WTC11 (cell line): ENCODE measurements around the gene RAPH1. TPM values are rescaled to one million over a fixed set of nuclear protein-coding genes. Genes with fewer than 3 reads are reported as not detected.

Source experiments
- ATAC-seq: fragments of 200-7000 bp; cut with Tn5 transposase; 2 replicates; pipeline ENCODE4 v1.10.0; 2021; ENCODE audit warnings: mild to moderate bottlenecking, moderate library complexity
- CTCF ChIA-PET: fragments of 300-600 bp; sonication (Branson Sonifier 250); formaldehyde crosslinking; loops from one replicate; lab custom pipeline; 2021; ENCODE audit warnings: antibody characterized with exemption; lab: Charles Lee
- POLR2A ChIA-PET: fragments of 350-600 bp; sonication (Branson Sonifier 250); formaldehyde crosslinking; loops from one replicate; lab custom pipeline; 2021; ENCODE audit warnings: antibody characterized with exemption; lab: Charles Lee
- DNase-seq: peaks from one replicate; pipeline ENCODE4 v3.0.0; 2021; ENCODE audit warnings: low spot score
- H3K27ac Mint-ChIP-seq: 2 replicates; pipeline ENCODE4 v1.8.0; 2021; ENCODE audit warnings: mixed read lengths
- H3K27me3 Mint-ChIP-seq: 2 replicates; pipeline ENCODE4 v1.8.0; 2021; ENCODE audit warnings: low read depth, mild to moderate bottlenecking, moderate library complexity, mixed read lengths
- H3K36me3 Mint-ChIP-seq: 2 replicates; pipeline ENCODE4 v1.8.0; 2021; ENCODE audit warnings: mixed read lengths
- H3K4me1 Mint-ChIP-seq: 2 replicates; pipeline ENCODE4 v1.8.0; 2022; ENCODE audit warnings: mixed read lengths
- H3K4me3 Mint-ChIP-seq: 2 replicates; pipeline ENCODE4 v1.8.0; 2021; ENCODE audit warnings: mild to moderate bottlenecking, moderate library complexity, mixed read lengths
- H3K9me3 Mint-ChIP-seq: 2 replicates; pipeline ENCODE4 v1.8.0; 2021; ENCODE audit warnings: mixed read lengths
- CREM ChIP-seq: sonication (generic); formaldehyde crosslinking; IDR thresholded peaks from 2 replicates; pipeline ENCODE4 v1.8.1; 2022; ENCODE audit warnings: mild to moderate bottlenecking, missing genetic modification reagents, moderate library complexity
- GTF2I ChIP-seq: fragments of 250-450 bp; sonication (Bioruptor Pico); conservative IDR thresholded peaks from 2 replicates; pipeline ENCODE4 v1.4.0; 2021; ENCODE audit warnings: mild to moderate bottlenecking
- JAZF1 ChIP-seq: fragments of 250-450 bp; sonication (Bioruptor Pico); IDR thresholded peaks from 2 replicates; pipeline ENCODE4 v1.9.0; 2021; ENCODE audit warnings: moderate library complexity, mild to moderate bottlenecking, inconsistent platforms
- MYBL2 ChIP-seq: sonication (generic); formaldehyde crosslinking; IDR thresholded peaks from 2 replicates; pipeline ENCODE4 v1.8.1; 2023; ENCODE audit warnings: mild to moderate bottlenecking, moderate library complexity, missing genetic modification reagents
- NFATC4 ChIP-seq: fragments of 250-450 bp; sonication (Bioruptor Pico); IDR thresholded peaks from 2 replicates; pipeline ENCODE4 v1.9.0; 2021; ENCODE audit warnings: mild to moderate bottlenecking
- NR1H2 ChIP-seq: sonication (generic); formaldehyde crosslinking; IDR thresholded peaks from 2 replicates; pipeline ENCODE4 v1.9.0; 2021; ENCODE audit warnings: mild to moderate bottlenecking, moderate library complexity, missing genetic modification reagents
- OVOL2 ChIP-seq: fragments of 250-450 bp; sonication (Bioruptor Pico); IDR thresholded peaks from 2 replicates; pipeline ENCODE4 v1.9.0; 2021; ENCODE audit warnings: mild to moderate bottlenecking, borderline replicate concordance
- SMAD3 ChIP-seq: sonication (generic); formaldehyde crosslinking; IDR thresholded peaks from 2 replicates; pipeline ENCODE4 v1.8.0; 2022; ENCODE audit warnings: missing genetic modification reagents, mild to moderate bottlenecking, borderline replicate concordance
- SMAD4 ChIP-seq: sonication (generic); formaldehyde crosslinking; IDR thresholded peaks from 2 replicates; pipeline ENCODE4 v1.8.0; 2022; ENCODE audit warnings: mild to moderate bottlenecking, missing genetic modification reagents
- ZBTB21 ChIP-seq: sonication (generic); formaldehyde crosslinking; IDR thresholded peaks from 2 replicates; pipeline ENCODE4 v1.8.1; 2023; ENCODE audit warnings: mild to moderate bottlenecking, missing genetic modification reagents, borderline replicate concordance
- total RNA-seq: library from RNA; stranded (reverse); gene quantifications from 3 replicates; pipeline ENCODE4 v1.2.3, GENCODE V29; 2021
- TF ChIP-seq, protein P1 (sequence below): sonication (generic); formaldehyde crosslinking; IDR thresholded peaks from 2 replicates; pipeline ENCODE4 v1.8.0; 2023; ENCODE audit warnings: missing genetic modification reagents
- TF ChIP-seq, protein P2 (sequence below): sonication (generic); formaldehyde crosslinking; IDR thresholded peaks from 2 replicates; pipeline ENCODE4 v1.8.1; 2022; ENCODE audit warnings: mild to moderate bottlenecking, moderate library complexity, missing genetic modification reagents
- TF ChIP-seq, protein P3 (sequence below): sonication (generic); formaldehyde crosslinking; conservative IDR thresholded peaks from 2 replicates; pipeline ENCODE4 v1.8.1; 2023; ENCODE audit warnings: mild to moderate bottlenecking, low read depth, missing genetic modification reagents, moderate library complexity
- TF ChIP-seq, protein P4 (sequence below): fragments of 250-450 bp; sonication (Bioruptor Pico); IDR thresholded peaks from 2 replicates; pipeline ENCODE4 v1.9.0; 2021; ENCODE audit warnings: mild to moderate bottlenecking, borderline replicate concordance
- TF ChIP-seq, protein P5 (sequence below): sonication (generic); formaldehyde crosslinking; IDR thresholded peaks from 2 replicates; pipeline ENCODE4 v1.8.0; 2022; ENCODE audit warnings: mild to moderate bottlenecking, missing genetic modification reagents
- TF ChIP-seq, protein P6 (sequence below): sonication (generic); formaldehyde crosslinking; IDR thresholded peaks from 2 replicates; pipeline ENCODE4 v1.8.1; 2023; ENCODE audit warnings: mild to moderate bottlenecking, missing genetic modification reagents, moderate library complexity
- TF ChIP-seq, protein P7 (sequence below): sonication (generic); formaldehyde crosslinking; IDR thresholded peaks from 2 replicates; pipeline ENCODE4 v1.8.1; 2023; ENCODE audit warnings: mild to moderate bottlenecking, missing genetic modification reagents, borderline replicate concordance
- TF ChIP-seq, protein P8 (sequence below): sonication (generic); formaldehyde crosslinking; IDR thresholded peaks from 2 replicates; pipeline ENCODE4 v1.8.1; 2023; ENCODE audit warnings: mild to moderate bottlenecking, moderate library complexity, missing genetic modification reagents
- TF ChIP-seq, protein P9 (sequence below): sonication (generic); formaldehyde crosslinking; IDR thresholded peaks from 2 replicates; pipeline ENCODE4 v1.8.0; 2022; ENCODE audit warnings: mild to moderate bottlenecking, missing genetic modification reagents

The RAPH1 gene
- total RNA-seq, 1 experiment from 2014 or later: 24.6 TPM

DNA sequence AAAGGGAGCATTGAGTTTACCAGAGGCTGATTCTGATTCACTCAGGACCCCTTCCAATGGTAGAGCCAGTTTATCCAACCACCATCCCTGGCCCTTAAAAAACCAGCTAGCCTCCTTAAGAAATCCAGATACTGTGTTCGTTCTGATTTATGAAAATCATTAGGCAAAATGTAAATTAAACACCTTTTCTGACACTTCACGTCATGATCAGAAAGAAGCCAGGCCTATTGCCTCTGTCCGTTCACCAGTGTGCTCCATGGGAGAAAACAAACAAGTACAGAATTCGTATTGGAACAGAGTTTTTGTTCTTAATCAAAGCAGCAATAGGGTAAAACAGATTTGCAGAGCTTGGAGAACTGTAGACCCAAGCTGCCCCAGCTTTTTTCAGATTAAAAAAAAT is 31.1 kb upstream of the RAPH1 start (continued):
- TF ChIP-seq, protein P1, sequence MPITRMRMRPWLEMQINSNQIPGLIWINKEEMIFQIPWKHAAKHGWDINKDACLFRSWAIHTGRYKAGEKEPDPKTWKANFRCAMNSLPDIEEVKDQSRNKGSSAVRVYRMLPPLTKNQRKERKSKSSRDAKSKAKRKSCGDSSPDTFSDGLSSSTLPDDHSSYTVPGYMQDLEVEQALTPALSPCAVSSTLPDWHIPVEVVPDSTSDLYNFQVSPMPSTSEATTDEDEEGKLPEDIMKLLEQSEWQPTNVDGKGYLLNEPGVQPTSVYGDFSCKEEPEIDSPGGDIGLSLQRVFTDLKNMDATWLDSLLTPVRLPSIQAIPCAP (CRISPR knock-in tag): no peak
- TF ChIP-seq ZBTB21 (CRISPR knock-in tag) (no peak), NFATC4 (CRISPR knock-in tag) (no peak), SMAD3 (no peak), JAZF1 (CRISPR knock-in tag) (no peak), OVOL2 (CRISPR knock-in tag) (no peak)
- TF ChIP-seq, protein P2, sequence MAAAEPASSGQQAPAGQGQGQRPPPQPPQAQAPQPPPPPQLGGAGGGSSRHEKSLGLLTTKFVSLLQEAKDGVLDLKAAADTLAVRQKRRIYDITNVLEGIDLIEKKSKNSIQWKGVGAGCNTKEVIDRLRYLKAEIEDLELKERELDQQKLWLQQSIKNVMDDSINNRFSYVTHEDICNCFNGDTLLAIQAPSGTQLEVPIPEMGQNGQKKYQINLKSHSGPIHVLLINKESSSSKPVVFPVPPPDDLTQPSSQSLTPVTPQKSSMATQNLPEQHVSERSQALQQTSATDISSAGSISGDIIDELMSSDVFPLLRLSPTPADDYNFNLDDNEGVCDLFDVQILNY (CRISPR knock-in tag): no peak

DNA sequence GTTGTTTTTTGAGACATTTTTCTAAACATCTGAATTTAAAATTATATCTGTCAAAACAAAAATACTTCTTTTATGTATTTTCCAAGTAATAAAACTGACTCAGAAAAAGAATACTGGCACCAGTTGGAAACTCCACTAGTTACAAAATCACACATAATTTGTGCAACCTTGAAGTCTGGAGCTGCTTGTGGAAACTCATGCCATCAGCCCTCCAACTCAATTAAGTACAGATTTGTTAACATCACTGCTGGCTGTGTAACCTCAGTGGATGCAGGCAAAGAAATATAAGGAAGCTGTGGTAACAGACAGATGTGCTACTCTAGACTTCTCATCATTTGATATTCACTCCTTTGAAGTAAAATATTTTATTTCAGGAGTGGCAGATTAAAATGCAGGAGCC is 30.0 kb upstream of the RAPH1 start:
- Mint-ChIP-seq H3K36me3 (no peaks in the 10 kb centered on the region), H3K4me3 (no peak overlapping the region), H3K9me3 (no peaks in the 10 kb centered on the region), H3K27me3 (no peaks in the 10 kb centered on the region), H3K27ac (no peak overlapping the region), H3K4me1 (no peaks in the 10 kb centered on the region)
- no peak for ATAC-seq
- no peak for DNase-seq
- ChIA-PET POLR2A (no interaction called here), CTCF (no interaction called here)
- TF ChIP-seq, protein P3, sequence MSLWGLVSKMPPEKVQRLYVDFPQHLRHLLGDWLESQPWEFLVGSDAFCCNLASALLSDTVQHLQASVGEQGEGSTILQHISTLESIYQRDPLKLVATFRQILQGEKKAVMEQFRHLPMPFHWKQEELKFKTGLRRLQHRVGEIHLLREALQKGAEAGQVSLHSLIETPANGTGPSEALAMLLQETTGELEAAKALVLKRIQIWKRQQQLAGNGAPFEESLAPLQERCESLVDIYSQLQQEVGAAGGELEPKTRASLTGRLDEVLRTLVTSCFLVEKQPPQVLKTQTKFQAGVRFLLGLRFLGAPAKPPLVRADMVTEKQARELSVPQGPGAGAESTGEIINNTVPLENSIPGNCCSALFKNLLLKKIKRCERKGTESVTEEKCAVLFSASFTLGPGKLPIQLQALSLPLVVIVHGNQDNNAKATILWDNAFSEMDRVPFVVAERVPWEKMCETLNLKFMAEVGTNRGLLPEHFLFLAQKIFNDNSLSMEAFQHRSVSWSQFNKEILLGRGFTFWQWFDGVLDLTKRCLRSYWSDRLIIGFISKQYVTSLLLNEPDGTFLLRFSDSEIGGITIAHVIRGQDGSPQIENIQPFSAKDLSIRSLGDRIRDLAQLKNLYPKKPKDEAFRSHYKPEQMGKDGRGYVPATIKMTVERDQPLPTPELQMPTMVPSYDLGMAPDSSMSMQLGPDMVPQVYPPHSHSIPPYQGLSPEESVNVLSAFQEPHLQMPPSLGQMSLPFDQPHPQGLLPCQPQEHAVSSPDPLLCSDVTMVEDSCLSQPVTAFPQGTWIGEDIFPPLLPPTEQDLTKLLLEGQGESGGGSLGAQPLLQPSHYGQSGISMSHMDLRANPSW (CRISPR knock-in tag): no peak
- TF ChIP-seq MYBL2 (CRISPR knock-in tag): no peak
- TF ChIP-seq, protein P4, sequence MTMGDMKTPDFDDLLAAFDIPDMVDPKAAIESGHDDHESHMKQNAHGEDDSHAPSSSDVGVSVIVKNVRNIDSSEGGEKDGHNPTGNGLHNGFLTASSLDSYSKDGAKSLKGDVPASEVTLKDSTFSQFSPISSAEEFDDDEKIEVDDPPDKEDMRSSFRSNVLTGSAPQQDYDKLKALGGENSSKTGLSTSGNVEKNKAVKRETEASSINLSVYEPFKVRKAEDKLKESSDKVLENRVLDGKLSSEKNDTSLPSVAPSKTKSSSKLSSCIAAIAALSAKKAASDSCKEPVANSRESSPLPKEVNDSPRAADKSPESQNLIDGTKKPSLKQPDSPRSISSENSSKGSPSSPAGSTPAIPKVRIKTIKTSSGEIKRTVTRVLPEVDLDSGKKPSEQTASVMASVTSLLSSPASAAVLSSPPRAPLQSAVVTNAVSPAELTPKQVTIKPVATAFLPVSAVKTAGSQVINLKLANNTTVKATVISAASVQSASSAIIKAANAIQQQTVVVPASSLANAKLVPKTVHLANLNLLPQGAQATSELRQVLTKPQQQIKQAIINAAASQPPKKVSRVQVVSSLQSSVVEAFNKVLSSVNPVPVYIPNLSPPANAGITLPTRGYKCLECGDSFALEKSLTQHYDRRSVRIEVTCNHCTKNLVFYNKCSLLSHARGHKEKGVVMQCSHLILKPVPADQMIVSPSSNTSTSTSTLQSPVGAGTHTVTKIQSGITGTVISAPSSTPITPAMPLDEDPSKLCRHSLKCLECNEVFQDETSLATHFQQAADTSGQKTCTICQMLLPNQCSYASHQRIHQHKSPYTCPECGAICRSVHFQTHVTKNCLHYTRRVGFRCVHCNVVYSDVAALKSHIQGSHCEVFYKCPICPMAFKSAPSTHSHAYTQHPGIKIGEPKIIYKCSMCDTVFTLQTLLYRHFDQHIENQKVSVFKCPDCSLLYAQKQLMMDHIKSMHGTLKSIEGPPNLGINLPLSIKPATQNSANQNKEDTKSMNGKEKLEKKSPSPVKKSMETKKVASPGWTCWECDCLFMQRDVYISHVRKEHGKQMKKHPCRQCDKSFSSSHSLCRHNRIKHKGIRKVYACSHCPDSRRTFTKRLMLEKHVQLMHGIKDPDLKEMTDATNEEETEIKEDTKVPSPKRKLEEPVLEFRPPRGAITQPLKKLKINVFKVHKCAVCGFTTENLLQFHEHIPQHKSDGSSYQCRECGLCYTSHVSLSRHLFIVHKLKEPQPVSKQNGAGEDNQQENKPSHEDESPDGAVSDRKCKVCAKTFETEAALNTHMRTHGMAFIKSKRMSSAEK (CRISPR knock-in tag): no peak
- no peak for TF ChIP-seq GTF2I (CRISPR knock-in tag)
- TF ChIP-seq, protein P5, sequence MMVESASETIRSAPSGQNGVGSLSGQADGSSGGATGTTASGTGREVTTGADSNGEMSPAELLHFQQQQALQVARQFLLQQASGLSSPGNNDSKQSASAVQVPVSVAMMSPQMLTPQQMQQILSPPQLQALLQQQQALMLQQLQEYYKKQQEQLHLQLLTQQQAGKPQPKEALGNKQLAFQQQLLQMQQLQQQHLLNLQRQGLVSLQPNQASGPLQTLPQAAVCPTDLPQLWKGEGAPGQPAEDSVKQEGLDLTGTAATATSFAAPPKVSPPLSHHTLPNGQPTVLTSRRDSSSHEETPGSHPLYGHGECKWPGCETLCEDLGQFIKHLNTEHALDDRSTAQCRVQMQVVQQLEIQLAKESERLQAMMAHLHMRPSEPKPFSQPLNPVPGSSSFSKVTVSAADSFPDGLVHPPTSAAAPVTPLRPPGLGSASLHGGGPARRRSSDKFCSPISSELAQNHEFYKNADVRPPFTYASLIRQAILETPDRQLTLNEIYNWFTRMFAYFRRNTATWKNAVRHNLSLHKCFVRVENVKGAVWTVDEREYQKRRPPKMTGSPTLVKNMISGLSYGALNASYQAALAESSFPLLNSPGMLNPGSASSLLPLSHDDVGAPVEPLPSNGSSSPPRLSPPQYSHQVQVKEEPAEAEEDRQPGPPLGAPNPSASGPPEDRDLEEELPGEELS (CRISPR knock-in tag): no peak
- TF ChIP-seq, protein P6, sequence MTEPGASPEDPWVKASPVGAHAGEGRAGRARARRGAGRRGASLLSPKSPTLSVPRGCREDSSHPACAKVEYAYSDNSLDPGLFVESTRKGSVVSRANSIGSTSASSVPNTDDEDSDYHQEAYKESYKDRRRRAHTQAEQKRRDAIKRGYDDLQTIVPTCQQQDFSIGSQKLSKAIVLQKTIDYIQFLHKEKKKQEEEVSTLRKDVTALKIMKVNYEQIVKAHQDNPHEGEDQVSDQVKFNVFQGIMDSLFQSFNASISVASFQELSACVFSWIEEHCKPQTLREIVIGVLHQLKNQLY: no peak
- TF ChIP-seq, protein P7, sequence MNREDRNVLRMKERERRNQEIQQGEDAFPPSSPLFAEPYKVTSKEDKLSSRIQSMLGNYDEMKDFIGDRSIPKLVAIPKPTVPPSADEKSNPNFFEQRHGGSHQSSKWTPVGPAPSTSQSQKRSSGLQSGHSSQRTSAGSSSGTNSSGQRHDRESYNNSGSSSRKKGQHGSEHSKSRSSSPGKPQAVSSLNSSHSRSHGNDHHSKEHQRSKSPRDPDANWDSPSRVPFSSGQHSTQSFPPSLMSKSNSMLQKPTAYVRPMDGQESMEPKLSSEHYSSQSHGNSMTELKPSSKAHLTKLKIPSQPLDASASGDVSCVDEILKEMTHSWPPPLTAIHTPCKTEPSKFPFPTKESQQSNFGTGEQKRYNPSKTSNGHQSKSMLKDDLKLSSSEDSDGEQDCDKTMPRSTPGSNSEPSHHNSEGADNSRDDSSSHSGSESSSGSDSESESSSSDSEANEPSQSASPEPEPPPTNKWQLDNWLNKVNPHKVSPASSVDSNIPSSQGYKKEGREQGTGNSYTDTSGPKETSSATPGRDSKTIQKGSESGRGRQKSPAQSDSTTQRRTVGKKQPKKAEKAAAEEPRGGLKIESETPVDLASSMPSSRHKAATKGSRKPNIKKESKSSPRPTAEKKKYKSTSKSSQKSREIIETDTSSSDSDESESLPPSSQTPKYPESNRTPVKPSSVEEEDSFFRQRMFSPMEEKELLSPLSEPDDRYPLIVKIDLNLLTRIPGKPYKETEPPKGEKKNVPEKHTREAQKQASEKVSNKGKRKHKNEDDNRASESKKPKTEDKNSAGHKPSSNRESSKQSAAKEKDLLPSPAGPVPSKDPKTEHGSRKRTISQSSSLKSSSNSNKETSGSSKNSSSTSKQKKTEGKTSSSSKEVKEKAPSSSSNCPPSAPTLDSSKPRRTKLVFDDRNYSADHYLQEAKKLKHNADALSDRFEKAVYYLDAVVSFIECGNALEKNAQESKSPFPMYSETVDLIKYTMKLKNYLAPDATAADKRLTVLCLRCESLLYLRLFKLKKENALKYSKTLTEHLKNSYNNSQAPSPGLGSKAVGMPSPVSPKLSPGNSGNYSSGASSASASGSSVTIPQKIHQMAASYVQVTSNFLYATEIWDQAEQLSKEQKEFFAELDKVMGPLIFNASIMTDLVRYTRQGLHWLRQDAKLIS (CRISPR knock-in tag): no peak
- no peak for TF ChIP-seq SMAD4 (CRISPR knock-in tag)
- TF ChIP-seq NR1H2 (CRISPR knock-in tag): no peak
- TF ChIP-seq CREM: no peak
- TF ChIP-seq, protein P8, sequence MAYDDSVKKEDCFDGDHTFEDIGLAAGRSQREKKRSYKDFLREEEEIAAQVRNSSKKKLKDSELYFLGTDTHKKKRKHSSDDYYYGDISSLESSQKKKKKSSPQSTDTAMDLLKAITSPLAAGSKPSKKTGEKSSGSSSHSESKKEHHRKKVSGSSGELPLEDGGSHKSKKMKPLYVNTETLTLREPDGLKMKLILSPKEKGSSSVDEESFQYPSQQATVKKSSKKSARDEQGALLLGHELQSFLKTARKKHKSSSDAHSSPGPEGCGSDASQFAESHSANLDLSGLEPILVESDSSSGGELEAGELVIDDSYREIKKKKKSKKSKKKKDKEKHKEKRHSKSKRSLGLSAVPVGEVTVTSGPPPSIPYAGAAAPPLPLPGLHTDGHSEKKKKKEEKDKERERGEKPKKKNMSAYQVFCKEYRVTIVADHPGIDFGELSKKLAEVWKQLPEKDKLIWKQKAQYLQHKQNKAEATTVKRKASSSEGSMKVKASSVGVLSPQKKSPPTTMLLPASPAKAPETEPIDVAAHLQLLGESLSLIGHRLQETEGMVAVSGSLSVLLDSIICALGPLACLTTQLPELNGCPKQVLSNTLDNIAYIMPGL (CRISPR knock-in tag): no peak
- TF ChIP-seq, protein P9, sequence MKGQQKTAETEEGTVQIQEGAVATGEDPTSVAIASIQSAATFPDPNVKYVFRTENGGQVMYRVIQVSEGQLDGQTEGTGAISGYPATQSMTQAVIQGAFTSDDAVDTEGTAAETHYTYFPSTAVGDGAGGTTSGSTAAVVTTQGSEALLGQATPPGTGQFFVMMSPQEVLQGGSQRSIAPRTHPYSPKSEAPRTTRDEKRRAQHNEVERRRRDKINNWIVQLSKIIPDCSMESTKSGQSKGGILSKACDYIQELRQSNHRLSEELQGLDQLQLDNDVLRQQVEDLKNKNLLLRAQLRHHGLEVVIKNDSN (CRISPR knock-in tag): no peak
